ENCODE data around the gene SNRNP70.

- TF ChIP-seq ATF3 (CRISPR knock-in tag; IDR thresholded peaks at IDR 0.05) (0 out of 2 replicates have a peak, but pooled peaks have one; percentile 33), REPIN1 (CRISPR knock-in tag; IDR thresholded peaks at IDR 0.05; ENCODE audit: borderline replicate concordance, low read depth) (0 out of 2 replicates have a peak, but pooled peaks have one; percentile 33), ZNF879 (CRISPR knock-in tag; IDR thresholded peaks at IDR 0.05) (no peak), MAZ (IDR thresholded peaks at IDR 0.05; ENCODE audit: borderline replicate concordance, low read depth, low read length) (no peak), MAZ (CRISPR knock-in tag; IDR thresholded peaks at IDR 0.05; ENCODE audit: low read depth) (peak; percentile 72), SP1 (IDR thresholded peaks at IDR 0.05) (no peak), SP1 (CRISPR knock-in tag; IDR thresholded peaks at IDR 0.05) (0 out of 2 replicates have a peak, but pooled peaks have one; percentile 27), SMYD3 (CRISPR knock-in tag; IDR thresholded peaks at IDR 0.05) (no peak), U2AF1 (optimal IDR thresholded peaks at IDR 0.05; ENCODE audit: low read depth, low read length) (no peak), MAX (IDR thresholded peaks at IDR 0.05) (peak; percentile 65), MED1 (CRISPR knock-in tag; IDR thresholded peaks at IDR 0.05) (peak; percentile 44; the same call in 1 of the 2 replicates), PRPF4 (IDR thresholded peaks at IDR 0.05; ENCODE audit: low read depth, low read length, poor library complexity, severe bottlenecking) (no peak)
These were observed 34.4 kb downstream of the SNRNP70 start, which contains the start of gene PPFIA3 for GRCh38 chr19:49119411-49120324.
